ENCODE data around the gene FLRT1. TPM values are rescaled to one million over a fixed set of nuclear protein-coding genes. Genes with fewer than 3 reads are reported as not detected.
A peak's percentile ranks its signal among the peaks of the same experiment; 100 is the strongest.

The FLRT1 gene
- total RNA-seq, 4 donors from 2014 or later: 1.1 to 4.7 (median 3.6) TPM

DNA sequence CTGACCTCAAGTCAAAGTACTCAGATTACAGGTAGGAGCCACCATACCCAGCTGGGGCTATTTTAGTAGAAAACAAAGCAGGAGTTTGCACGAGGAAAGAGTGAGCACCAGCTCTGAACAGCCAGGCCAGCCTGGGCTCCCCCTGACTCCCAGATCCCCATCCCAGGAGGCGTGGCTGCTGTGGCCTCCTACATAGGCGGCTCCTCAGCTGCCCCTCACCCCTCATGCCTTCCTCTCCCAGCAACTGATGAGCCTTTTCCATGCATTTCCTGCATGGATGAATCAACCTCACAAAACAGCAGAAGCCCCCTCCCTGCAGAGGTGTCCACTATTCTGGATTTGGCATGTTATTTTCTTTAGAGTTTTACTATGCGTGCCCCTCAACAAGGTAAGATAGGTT lies 10.5 kb upstream of the FLRT1 start:
- Histone ChIP-seq H3K36me3 (no peaks in the 10 kb centered on the region), H3K4me3 (no peak overlapping the region), H3K4me1 (peaks cover 0 to 11% (median 0%) of the 10 kb centered on the region in 3 donors), H3K27me3 (peaks cover 21% of the 10 kb centered on the region), H3K27ac (no peak overlapping the region), H3K9me3 (no peaks in the 10 kb centered on the region)
- TF ChIP-seq POLR2AphosphoS5 (IDR thresholded peaks at IDR 0.05): no peak
- TF ChIP-seq, protein P1, sequence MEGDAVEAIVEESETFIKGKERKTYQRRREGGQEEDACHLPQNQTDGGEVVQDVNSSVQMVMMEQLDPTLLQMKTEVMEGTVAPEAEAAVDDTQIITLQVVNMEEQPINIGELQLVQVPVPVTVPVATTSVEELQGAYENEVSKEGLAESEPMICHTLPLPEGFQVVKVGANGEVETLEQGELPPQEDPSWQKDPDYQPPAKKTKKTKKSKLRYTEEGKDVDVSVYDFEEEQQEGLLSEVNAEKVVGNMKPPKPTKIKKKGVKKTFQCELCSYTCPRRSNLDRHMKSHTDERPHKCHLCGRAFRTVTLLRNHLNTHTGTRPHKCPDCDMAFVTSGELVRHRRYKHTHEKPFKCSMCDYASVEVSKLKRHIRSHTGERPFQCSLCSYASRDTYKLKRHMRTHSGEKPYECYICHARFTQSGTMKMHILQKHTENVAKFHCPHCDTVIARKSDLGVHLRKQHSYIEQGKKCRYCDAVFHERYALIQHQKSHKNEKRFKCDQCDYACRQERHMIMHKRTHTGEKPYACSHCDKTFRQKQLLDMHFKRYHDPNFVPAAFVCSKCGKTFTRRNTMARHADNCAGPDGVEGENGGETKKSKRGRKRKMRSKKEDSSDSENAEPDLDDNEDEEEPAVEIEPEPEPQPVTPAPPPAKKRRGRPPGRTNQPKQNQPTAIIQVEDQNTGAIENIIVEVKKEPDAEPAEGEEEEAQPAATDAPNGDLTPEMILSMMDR (IDR thresholded peaks at IDR 0.05): no peak
- no peak for TF ChIP-seq POLR2A (IDR thresholded peaks at IDR 0.05)
- no peak for TF ChIP-seq EP300 (IDR thresholded peaks at IDR 0.05)
- WGBS, 2 donors (ENCODE audit: low coverage in 1 of 2): 67 to 93% methylated on average over 2 of the region's 4 CpGs
- ATAC-seq: no peak

DNA sequence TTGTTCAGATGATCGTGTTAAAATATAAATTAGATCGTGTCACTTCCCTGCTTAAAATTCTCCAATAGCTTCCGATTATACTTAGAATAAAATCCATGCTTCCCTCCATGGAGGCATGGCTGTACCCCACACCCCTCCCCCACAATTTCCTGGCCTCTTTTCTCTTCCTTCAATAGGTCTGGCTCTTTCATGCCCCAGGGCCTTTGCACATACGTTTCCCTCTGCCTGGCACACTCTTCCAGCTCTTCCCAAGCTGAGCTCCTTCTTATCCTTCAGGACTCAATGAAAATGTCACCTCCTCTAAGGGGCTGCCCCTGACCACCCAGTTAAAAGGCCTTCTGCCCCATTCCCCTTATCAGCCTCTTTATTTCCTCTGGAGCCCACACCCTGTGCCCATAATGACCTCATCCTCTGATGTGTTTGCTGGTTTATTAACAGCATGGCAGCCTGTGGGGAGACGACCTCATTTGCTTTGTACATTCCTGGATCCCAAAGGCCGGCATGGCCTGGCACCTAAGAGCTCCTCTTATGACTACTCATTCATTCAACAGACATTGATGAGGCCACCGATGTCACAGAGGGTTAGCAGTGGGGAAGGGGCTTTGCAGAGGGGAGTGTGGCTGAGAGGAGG lies 9.0 kb upstream of the FLRT1 start:
- H3K27ac ChIP-seq: no peak overlapping the region
- H3K9me3 ChIP-seq: no peaks in the 10 kb centered on the region
- 90 to 93% methylated on average over 4 of the region's 7 CpGs for WGBS, 2 donors (ENCODE audit: low coverage in 1 of 2)
- no peak overlapping the region for H3K4me3 ChIP-seq
- no peaks in the 10 kb centered on the region for H3K36me3 ChIP-seq
- peaks cover 0 to 11% (median 0%) of the 10 kb centered on the region in 3 donors for H3K4me1 ChIP-seq
- ATAC-seq: no peak
- peaks cover 21% of the 10 kb centered on the region for H3K27me3 ChIP-seq
- no peak for TF ChIP-seq EP300 (IDR thresholded peaks at IDR 0.05)
- TF ChIP-seq, protein P1 (IDR thresholded peaks at IDR 0.05): no peak
- no peak for TF ChIP-seq POLR2A (IDR thresholded peaks at IDR 0.05)
- TF ChIP-seq POLR2AphosphoS5 (IDR thresholded peaks at IDR 0.05): no peak

DNA sequence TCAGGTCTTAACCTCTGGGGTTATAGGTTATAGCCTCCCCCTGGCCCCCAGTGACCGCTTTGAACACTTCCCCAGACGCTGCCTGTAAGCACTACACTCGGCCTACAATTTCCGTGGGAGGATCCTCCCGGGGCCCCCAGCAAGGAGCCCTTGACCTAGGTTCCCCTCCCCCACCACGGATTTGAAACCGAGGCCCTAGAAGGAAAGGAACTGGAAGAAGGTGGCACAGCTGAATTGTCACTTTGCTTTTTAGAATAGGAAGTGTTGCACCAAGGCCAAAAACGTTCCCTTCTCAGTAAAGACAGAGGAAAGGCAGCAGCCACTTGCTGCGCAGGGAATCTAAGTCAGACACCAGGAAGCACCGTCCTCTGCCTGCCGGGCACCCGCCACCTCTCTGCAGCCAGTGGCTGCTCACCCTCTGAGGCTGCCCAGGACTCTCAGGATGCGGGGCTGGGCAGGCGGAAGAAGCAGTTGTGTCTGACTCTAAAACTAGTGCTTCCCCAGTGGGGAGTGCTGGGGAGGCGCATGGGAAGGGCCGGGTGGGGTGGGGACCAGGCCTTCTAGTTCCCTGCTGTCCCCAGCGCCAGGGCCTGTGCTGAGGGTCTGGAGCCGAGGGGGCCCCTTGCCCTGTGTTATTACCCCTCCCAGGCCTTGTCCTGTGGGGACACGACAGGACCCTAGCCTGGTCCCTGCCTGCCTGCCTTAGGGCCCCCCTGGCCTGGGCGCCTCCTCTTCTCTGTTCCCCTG lies 7.9 kb upstream of the FLRT1 start:
- Histone ChIP-seq H3K36me3 (no peaks in the 10 kb centered on the region), H3K9me3 (no peaks in the 10 kb centered on the region), H3K27ac (no peak overlapping the region), H3K27me3 (peaks cover 26% of the 10 kb centered on the region), H3K4me3 (peak overlapping the region in 1 of 2 donors; percentile 12), H3K4me1 (peaks cover 0 to 11% (median 0%) of the 10 kb centered on the region in 3 donors)
- ATAC-seq: no peak
- 90% methylated on average over 2 of the region's 20 CpGs; no CpG with 5 or more reads in 1 of the 2 donors for WGBS, 2 donors (ENCODE audit: low coverage in 1 of 2)
- no peak for TF ChIP-seq POLR2AphosphoS5 (IDR thresholded peaks at IDR 0.05)
- no peak for TF ChIP-seq EP300 (IDR thresholded peaks at IDR 0.05)
- TF ChIP-seq, protein P1 (IDR thresholded peaks at IDR 0.05): no peak
- no peak for TF ChIP-seq POLR2A (IDR thresholded peaks at IDR 0.05)

DNA sequence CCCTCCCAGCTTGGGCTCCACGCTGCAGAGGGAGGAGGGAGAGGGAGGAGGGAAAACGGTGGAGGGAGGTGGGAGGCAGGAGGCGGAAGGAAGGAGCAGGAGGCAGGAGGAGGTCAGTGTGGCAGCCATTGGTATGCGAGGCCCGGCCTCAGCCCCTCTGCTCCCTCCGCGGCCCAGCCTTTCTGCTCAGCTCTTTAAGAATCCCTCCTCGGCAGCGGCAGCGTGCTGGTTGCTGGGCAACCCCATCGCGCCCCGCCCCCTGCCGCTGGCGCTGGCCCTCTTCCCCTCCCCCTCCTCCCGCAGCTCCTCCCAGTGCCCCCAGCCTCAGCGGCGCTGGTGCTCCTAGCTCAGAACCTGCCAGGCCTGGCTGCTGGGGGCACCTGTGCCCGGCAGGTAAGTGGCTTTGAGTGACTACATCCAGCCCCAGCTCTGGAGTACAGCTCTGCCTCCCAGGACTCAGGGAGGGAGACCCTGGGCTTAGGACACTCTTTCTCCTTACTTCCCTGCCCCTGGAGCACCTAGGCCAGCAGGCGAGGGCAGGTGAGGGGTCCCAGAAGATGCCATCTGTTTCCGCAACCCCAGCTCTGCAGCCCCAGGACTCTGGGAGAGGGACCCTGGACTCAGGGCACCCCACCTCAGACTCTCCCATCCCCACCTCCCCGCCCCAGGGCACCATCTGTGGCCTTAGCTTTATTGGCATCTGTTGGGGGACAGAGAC lies 7.2 kb upstream of the FLRT1 start:
- Histone ChIP-seq H3K4me1 (peaks cover 0 to 11% (median 0%) of the 10 kb centered on the region in 3 donors), H3K36me3 (no peaks in the 10 kb centered on the region), H3K9me3 (no peaks in the 10 kb centered on the region), H3K27me3 (peaks cover 28% of the 10 kb centered on the region), H3K4me3 (peak overlapping the region in 1 of 2 donors; percentile 12), H3K27ac (no peak overlapping the region)
- TF ChIP-seq EP300 (IDR thresholded peaks at IDR 0.05) (no peak), POLR2AphosphoS5 (IDR thresholded peaks at IDR 0.05) (no peak), POLR2A (IDR thresholded peaks at IDR 0.05) (no peak)
- TF ChIP-seq, protein P1 (IDR thresholded peaks at IDR 0.05): no peak
- WGBS, 2 donors (ENCODE audit: low coverage in 1 of 2): 3% methylated on average over 8 of the region's 22 CpGs; no CpG with 5 or more reads in 1 of the 2 donors
- ATAC-seq: no peak

All from gastroesophageal sphincter (tissue), 4 donors.